Measurements from ENCODE around the gene ING3. TPM values are rescaled to one million over a fixed set of nuclear protein-coding genes. Genes with fewer than 3 reads are reported as not detected.

ING3 gene
- total and polyA plus RNA-seq, 9 of the 15 experiments (the other 6 are each of a cell fraction or from before 2014, with no cell fraction given): 22.8 to 233 (median 50.4) TPM

DNA sequence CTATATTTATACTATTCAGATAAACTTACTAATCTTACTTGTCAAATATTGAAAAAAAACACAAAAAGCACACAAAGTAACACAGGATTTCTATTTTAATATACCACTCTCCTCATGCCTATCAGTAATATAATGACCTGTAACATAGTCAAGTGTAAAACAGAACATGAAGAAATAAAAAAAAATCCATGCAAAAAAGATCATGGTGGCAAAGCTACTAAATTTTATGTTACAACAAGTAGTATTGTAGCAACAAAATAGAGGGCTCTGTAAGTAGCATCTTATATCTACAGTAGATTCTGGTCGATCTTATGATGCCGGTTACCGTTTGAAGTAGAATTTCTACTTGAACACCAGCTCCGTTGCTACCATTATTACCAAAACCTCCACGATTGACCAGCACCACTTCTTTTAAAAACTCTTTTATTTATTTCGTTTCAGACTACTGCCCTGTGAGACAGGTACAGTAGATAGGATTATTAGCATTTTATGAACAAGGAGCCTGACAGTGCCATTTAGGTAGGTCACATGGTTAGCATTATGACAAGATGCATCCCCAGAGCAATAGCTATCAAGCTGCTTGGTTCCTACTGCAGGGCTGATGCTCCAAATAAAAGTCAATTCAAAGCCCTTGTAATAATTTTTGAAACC is 40.0 kb downstream of the ING3 start (continued):
- TF ChIP-seq AFF4 (CRISPR knock-in tag; IDR thresholded peaks at IDR 0.05) (no peak), BRF1 (IDR thresholded peaks at IDR 0.05; ENCODE audit: borderline replicate concordance, extremely low read depth, insufficient read length) (no peak), KLF1 (tag; IDR thresholded peaks at IDR 0.05) (no peak), ZNF561 (CRISPR knock-in tag; conservative IDR thresholded peaks at IDR 0.05) (no peak), TAF9B (IDR thresholded peaks at IDR 0.05; ENCODE audit: partially characterized antibody) (peak; percentile 43), NCOA2 (IDR thresholded peaks at IDR 0.05; ENCODE audit: partially characterized antibody in 2 of 2) (no peak)
- TF ChIP-seq, protein P1, sequence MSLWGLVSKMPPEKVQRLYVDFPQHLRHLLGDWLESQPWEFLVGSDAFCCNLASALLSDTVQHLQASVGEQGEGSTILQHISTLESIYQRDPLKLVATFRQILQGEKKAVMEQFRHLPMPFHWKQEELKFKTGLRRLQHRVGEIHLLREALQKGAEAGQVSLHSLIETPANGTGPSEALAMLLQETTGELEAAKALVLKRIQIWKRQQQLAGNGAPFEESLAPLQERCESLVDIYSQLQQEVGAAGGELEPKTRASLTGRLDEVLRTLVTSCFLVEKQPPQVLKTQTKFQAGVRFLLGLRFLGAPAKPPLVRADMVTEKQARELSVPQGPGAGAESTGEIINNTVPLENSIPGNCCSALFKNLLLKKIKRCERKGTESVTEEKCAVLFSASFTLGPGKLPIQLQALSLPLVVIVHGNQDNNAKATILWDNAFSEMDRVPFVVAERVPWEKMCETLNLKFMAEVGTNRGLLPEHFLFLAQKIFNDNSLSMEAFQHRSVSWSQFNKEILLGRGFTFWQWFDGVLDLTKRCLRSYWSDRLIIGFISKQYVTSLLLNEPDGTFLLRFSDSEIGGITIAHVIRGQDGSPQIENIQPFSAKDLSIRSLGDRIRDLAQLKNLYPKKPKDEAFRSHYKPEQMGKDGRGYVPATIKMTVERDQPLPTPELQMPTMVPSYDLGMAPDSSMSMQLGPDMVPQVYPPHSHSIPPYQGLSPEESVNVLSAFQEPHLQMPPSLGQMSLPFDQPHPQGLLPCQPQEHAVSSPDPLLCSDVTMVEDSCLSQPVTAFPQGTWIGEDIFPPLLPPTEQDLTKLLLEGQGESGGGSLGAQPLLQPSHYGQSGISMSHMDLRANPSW (CRISPR knock-in tag; IDR thresholded peaks at IDR 0.05): no peak
- TF ChIP-seq, protein P2, sequence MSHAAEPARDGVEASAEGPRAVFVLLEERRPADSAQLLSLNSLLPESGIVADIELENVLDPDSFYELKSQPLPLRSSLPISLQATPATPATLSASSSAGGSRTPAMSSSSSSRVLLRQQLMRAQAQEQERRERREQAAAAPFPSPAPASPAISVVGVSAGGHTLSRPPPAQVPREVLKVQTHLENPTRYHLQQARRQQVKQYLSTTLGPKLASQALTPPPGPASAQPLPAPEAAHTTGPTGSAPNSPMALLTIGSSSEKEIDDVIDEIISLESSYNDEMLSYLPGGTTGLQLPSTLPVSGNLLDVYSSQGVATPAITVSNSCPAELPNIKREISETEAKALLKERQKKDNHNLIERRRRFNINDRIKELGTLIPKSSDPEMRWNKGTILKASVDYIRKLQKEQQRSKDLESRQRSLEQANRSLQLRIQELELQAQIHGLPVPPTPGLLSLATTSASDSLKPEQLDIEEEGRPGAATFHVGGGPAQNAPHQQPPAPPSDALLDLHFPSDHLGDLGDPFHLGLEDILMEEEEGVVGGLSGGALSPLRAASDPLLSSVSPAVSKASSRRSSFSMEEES (CRISPR knock-in tag; IDR thresholded peaks at IDR 0.05): peak; percentile 73; the same call in 1 of the 2 replicates
- TF ChIP-seq, protein P3, sequence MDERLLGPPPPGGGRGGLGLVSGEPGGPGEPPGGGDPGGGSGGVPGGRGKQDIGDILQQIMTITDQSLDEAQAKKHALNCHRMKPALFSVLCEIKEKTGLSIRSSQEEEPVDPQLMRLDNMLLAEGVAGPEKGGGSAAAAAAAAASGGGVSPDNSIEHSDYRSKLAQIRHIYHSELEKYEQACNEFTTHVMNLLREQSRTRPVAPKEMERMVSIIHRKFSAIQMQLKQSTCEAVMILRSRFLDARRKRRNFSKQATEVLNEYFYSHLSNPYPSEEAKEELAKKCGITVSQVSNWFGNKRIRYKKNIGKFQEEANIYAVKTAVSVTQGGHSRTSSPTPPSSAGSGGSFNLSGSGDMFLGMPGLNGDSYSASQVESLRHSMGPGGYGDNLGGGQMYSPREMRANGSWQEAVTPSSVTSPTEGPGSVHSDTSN (CRISPR knock-in tag; IDR thresholded peaks at IDR 0.05; ENCODE audit: low read depth): no peak
- TF ChIP-seq, protein P3 (tag; conservative IDR thresholded peaks at IDR 0.05; ENCODE audit: low read depth): no peak
